Activated CD4-positive, alpha-beta T cell treated with anti-CD3 and anti-CD28 coated beads, Interleukin-2, amount 50 U/mL, for 16 hours (primary cell): ENCODE measurements around the gene NUBPL.
A peak's percentile ranks its signal among the peaks of the same experiment; 100 is the strongest.
"Not testable (repeated sequence)": the region's sequence is repeated elsewhere in the genome, so short reads cannot be mapped to it uniquely, and the experiment has no call there.

Experiments used
- DNase-seq: peaks from one replicate; pipeline ENCODE4 v3.0.0-alpha.2; 2020

Gene NUBPL

DNA sequence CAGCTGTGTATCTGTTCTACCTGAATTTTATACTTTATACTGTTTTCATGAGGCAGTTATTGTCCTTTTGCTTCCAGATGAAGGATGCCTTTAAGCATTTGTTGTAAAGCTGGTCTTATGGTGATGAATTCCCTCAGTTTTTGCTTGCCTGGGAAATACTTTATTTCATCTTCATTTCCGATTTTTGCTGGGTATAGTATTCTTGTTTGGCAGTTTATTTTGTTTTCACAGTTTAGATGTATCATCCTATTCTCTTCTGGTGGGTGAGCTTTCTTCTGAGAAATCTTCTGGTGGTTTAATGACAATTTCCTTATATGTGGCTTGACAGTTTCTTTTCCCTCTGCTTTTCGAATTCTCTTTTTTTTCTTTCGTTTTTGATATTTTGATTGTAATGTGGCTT is 188.1 kb downstream of the NUBPL start:
- DNase-seq: no peak

DNA sequence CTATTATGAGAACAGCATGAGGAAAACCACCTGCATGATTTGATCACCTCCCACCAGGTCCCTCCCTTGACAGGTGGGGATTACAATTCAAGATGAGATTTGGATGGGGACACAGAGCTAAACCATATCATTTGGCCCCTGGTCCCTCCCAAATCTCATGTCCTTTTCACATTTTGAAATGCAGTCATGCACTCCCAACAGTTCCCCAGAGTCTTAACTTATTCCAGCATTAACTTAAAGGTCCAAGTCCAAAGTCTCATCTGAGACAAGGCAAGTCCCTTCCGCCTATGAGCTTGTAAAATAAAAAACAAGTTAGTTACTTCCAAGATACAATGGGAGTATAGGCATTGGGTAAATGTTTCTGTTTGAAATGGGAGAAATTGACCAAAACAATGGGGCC is 189.8 kb downstream of the NUBPL start:
- DNase-seq: not testable (repeated sequence)

DNA sequence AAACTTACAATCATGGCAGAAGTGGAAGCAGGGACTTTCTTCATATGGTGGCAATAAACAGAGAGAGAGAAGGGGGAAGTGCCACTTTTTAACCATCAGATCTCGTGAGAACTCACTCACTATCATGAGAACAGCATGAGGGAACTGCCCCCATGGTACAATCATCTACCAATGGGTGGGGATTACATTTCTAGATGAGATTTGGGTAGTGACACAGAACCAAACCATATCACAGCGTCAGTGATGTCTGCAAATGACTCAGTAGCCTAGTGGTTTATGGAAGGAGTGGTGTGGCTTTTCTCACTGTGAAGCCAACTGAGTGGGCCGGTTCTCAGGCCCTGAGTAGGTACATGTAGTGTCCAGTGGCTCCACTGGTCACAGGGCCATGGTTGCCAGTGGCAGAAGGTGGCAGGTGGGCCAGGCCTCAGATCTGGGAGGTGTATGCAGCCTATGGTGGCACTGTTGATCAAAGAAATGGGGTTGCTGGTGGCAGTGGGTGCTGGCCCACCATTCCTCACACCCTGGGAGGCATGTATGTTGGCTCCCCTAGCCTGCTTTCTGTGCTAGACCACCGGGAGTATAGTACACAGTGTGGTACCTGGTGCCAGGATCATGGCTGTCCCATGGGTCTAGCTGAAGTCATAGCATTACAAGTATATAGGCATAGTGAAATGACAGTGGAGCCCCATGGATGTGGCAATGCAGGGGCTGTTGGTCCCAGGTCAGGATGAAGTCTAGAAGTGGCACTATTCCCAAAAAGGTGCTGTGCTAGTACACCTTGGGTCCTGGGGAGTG is 191.9 kb downstream of the NUBPL start:
- DNase-seq: peak; percentile 41

DNA sequence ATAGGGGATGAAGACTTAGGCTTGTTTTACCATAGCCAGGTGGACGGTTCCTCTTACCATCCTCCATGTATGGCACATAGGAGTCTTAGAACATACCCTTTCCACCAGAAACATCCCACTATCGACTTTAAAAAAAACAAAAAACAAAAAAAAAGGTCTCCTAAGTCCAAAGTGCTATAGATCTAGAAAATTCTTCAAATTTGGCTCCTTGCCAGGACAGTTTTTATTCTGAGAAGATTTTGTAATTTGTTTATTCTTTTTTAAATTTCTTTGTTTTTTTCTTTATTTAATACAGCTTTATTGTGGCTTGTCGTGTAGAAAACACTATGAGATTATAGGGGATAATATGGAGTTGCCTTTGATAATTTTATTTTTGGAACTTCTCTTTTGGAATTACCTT is 197.7 kb downstream of the NUBPL start:
- no peak for DNase-seq

DNA sequence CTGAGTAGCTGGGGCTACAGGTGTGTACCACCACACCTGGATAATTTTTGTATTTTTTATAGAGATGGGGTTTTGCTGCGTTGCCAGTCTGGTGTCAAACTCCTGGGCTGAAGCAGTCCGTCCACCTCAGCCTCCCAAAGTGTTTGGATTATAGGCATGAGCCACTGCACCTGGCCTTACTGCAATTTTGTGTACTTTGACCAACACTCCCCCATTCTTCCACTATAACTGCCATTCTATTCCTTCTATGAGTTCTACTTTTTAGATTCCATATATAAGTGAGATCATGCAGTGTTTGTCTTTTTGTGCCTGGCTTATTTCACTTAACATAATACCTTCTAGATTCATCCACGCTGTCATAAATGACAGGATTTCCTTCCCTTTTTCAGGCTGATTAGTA is 199.1 kb downstream of the NUBPL start:
- DNase-seq: no peak

DNA sequence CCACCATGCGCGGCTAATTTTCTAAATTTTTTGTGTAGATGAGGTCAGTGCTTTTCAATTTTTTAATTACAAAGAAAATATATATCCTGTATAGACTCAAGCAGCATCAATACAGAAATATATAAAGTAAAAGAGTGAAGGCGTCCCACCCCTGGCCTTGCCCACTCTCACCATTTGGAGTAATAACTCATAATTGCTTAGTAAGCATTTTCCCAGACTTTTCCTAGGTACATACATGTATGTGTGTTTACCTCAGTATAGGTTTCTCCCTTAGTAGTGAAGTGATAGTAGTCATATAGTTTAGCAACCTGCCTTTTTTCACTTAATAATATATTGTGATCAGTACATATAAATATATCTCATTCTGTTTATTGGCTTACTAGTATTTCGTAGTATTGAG is 200.1 kb downstream of the NUBPL start:
- no peak for DNase-seq

DNA sequence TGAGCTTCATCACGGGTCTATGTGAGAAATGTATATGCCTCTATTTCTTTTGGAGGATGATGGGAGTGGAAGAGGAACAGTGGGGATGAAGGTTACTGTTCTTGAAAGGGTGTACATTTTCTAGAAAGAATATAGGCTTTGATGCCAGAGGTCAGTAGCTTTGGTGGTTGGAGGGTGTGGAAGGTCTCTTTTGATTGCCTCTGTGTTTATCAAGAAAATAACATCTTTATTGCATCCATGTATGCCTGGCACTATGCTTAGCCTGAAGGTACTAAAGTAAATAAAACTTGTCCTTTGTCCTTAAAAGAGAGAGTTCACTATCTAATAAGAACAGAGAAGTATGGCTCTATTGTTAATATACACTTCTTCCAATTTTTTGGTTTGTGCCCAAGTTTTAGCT is 201.8 kb downstream of the NUBPL start:
- no peak for DNase-seq

DNA sequence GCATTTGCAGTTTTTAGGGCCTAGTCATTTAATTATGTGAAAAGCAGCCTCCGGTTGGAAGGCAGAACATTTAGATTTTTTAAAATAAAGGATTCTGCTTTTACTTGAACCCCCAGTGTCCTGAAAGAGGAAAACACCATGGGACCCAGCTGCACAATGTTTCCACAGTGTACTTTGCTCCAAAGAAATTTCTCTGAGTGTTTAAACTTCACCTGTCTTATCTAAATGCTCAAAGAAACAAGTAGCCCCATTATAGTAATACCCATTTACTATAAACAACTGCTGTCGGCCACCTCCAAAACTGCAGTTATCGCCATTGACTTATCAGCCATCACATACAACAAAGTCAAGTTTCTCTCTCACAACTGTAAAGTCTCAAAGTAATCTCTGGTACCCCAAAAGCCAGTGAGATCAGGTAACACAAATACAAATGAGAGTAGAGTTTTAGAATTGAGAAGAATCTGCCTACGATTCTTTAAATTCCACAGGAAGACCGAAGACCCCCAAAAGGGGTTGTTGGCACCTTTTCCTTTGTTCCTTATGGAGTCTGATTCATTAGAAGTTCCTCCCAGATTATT is 205.2 kb downstream of the NUBPL start:
- no peak for DNase-seq

DNA sequence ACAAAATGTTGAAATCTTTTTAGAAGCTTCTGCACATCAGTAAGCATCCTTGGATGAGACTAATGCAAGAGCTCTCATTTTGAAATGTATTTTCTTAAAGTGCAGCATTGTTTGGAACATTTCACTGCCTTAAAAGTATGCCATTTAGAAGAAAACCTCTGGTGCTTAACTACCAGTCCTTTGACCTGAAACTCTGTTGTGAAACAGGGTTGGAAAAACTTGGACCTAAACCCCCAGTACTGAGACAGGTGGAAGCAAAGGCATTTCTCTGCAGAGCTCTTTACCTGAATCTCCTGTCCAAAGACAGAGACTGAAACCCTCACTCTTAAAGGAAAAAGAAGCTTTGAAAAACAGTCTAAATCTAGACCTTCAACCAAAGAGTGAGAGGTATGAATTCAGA is 207.2 kb downstream of the NUBPL start:
- no peak for DNase-seq

DNA sequence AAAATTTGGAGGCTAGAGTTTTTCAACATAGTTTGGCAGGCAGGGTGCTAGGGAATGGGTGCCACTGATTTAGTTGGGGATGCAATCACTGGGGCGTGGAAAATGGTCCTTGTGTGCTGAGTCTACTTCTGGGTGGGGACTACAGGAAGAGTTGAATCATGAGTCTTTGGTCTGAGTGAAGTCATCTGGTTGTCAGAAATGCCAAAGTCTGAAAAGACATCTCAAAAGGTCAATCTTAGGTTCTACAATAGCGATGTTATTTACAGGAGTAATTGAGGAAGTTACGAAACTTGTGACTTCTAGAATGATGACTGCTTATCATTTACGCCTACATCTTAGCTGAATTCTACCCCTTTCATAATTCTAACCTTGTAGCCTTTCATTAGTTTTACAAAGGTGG is 209.1 kb downstream of the NUBPL start:
- DNase-seq: no peak

DNA sequence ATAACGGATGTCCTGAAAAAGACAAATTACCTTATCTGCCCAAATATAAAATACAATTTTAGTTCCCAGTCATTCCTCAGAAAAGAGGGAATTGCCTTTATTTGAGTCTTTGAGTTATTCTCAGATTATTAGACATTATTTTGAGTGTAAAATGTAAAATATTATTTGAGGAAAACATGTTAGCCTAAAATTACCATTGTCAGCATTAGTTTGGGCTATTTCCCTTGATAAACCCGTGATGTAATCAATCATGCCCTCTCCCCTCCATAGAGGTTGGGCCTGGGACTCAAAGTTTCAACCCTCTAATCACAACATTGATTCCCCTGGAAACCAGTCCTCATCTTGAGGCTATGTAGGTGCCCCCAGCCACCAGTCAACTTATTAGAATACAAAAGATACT is 213.4 kb downstream of the NUBPL start:
- DNase-seq: no peak

DNA sequence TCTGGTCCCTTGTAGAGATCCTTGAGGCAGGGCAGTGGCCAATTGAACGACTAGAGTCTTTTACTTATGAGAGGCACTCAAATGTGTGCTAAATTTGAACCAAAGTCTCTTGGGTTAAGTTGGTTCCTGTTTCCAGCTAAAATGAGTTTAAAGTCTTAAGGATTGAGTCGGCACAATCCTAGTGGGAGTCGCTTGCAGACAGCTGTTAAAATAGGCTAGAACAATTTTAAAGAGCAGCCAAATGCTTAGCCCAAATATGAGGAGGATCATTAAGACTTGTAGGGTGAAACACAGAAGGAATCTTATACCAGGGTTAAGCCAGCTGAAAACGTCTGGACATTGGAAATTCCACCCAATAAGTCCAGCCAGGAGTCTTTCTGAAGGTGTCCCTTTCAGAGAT is 216.1 kb downstream of the NUBPL start:
- no peak for DNase-seq

DNA sequence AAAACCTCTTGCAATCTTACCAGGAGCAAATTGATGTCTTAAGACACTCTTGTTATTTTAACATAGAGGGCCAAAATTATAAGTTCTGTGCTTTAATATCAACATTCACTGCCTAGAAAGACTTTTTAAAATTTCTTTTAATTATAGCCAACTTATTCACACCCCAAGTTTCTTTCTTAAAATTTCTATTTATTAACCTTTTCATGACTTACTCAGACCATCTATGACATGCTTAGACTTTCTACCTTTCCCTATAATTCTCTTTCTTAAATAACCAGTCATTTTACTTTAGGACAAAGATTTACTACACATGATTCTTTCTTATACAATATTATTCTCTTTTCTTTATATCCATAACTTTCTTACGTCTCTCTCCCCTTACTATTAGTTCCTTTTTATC is 220.4 kb downstream of the NUBPL start:
- DNase-seq: no peak

DNA sequence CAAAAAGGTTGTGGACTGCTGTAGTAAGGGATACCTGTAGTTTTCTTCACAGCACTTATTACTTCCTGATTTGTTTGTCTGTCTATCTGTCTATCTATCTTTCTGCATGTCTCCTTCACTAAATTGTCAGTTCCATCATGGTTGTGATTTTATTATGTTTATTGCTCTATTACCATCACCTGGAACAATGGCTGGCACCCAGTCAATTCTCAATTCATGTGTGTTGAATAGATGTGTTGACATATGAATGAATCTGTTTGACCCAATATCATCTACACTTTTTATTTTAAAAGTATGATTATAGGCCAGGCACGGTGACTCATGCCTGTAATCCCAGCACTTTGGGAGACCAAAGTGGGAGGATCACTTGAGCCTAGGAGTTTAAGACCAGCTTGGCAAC is 224.4 kb downstream of the NUBPL start:
- DNase-seq: no peak

DNA sequence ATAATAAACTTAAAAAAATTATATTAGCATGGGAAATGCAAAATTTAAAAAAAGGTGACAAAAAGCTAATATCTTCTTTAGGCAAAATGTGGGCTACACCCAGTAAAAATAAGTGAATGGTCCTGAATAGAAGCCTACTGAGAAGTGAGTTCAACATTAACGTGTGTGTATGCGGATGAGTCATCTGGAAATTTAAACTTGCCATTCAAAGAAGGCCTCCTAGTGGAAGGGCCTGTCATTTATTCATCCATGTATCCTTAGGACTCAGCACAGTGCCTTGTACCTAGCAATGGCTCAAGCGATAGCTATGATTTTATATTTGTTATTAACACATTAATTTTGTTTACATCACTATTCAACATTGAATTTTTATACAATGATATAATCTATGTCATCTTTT is 226.2 kb downstream of the NUBPL start:
- DNase-seq: no peak

DNA sequence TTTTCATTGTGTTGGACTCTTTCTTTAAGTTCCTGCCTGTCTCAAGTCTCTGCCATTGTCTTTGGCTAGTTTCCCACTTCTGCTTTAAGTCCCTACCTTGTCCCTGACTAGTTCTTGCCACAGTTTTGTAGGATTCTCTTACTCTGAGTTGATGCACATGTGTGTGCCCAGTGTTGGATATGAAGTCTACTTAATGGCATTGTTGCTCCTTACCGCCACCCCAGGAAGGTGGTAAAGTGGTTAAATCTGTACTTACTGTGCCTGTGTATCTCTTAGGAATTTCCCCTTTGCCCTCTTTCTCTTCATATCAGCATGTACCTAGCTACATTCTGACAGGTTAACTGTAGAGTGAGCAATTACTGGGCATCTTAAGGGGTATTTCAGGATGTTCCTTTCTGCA is 227.1 kb downstream of the NUBPL start:
- DNase-seq: no peak

DNA sequence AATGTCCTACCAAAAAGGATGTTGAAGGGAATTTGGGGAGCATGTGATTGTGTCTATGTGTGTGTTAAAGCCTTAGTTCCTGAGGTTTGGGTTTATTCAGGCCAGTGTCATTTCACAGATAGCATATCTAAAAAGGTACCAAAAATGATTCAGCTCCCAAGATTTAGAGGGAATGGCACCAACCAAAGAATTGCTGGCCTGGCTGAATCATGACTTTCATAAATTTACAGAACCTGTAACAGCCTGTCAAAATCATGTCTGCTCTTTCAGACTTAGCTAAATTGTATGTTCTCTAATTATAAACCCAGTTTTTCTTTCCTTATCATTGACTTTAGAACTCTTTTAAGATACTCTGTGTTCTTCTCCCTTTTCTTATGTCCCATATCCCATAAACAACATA is 231.5 kb downstream of the NUBPL start:
- DNase-seq: no peak

DNA sequence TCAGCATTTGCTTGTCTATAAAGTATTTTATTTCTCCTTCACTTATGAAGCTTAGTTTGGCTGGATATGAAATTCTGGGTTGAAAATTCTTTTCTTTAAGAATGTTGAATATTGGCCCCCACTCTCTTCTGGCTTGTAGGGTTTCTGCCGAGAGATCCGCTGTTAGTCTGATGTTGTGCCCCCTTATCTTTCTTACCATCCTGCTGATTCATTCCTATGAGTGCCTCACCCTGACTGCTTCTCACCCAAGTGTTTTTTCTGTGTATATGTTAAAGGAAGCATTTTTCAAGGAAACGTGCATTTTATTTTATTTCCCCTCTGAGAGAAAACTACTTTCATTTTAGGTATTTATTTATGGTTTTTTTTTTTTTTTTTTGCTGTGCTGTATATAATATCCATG is 236.7 kb downstream of the NUBPL start:
- not testable (repeated sequence) for DNase-seq

DNA sequence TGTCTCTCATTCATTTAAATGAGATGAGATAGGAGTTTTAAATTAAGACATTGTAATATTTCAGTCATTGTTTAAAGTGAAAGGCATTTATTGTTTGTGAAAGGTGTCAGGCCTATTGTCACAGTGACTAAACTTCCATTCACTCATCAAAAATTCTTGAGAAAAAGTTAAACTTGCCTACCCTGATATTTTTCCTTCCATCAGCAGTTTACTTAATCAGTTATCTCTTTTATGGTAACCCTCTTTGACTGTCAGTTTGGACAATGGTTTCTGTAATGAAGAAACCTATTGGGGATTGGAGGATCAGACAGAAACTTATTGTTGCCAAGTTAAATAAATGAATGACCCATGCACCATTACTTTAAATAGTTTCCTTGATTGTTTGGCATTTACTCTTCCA is 241.6 kb downstream of the NUBPL start:
- DNase-seq: no peak

DNA sequence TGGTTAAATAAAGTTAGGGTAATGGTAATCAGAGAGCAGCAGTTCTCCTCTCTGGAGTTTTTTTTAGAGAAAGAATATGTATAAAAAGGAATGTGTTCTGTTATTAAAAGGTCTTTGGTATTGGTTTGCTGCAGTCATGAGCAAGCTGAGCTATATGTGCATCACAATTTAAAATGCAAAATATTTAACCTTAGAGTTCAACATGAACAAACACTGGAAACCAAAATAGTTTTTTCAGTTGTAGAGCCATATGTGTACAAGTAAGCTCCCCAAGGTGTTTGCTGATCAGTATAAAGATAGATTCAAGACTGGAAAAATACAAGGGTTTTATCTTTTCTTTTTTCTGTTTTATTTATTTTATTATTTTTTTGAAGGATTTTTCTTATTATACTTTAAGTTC is 245.0 kb downstream of the NUBPL start:
- DNase-seq: no peak

DNA sequence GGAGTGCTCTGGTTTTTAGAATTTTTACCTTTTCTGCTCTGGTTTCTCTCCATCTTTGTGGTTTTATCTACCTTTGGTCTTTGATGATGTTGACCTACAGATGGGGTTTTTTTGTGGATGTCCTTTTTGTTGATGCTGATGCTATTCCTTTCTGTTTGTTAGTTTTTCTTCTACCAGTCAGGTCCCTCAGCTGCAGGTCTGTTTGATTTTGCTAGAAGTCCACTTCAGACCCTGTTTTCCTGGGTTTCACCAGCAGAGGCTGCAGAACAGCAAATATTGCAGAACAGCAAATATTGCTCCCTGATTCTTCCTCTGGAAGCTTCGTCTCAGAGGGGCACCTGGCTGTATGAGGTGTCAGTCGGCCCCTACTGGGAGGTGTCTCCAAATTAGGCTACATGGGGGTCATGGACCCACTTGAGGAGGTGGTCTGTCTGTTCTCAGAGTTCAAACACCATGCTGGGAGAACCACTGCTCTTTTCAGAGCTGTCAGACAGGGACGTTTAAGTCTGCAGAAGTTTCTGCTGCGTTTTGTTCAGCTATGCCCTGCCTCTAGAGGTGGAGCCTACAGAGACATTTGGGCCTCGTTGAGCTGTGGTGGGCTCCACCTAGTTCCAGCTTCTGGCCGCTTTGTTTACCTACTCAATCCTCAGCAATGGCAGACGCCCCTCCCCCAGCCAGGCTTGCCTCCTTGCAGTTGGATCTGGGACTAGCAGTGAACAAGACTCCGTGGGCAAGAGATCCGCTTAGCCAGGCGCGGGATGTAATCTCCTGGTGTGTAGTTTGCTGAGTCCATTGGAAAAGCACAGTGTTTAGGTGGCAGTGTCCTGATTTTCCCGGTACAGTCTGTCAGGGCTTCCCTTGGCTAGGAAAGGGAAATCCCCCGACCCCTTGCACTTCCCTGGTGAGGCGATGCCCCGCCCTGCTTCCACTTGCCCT is 250.8 kb downstream of the NUBPL start:
- not testable (repeated sequence) for DNase-seq

DNA sequence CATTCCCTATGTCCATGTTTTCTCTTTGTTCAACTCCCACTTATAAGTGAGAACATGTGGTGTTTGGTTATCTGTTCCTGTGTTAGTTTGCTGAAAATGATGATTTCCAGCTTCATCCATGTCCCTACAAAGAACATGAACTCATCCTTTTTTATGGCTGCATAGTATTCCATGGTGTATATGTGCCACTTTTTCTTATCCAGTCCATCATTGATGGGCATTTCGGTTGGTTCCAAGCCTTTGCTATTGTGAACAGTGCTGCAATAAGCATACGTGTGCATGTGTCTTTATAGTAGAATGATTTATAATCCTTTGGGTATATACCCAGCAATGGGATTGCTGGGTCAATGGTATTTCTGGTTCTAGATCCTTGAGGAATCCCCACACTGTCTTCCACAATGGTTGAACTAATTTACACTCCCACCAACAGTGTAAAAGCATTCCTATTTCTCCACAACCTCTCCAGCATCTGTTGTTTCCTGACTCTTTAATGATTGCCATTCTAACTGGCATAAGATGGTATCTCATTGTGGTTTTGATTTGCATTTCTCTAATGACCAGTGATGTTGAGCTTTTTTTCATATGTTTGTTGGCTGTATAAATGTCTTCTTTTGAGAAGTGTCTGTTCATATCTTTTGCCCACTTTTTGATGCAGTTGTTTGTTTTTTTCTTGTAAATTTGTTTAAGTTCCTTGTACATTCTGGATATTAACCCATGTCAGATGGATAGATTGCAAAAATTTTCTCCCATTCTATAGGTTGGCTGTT is 252.7 kb downstream of the NUBPL start:
- DNase-seq: not testable (repeated sequence)

DNA sequence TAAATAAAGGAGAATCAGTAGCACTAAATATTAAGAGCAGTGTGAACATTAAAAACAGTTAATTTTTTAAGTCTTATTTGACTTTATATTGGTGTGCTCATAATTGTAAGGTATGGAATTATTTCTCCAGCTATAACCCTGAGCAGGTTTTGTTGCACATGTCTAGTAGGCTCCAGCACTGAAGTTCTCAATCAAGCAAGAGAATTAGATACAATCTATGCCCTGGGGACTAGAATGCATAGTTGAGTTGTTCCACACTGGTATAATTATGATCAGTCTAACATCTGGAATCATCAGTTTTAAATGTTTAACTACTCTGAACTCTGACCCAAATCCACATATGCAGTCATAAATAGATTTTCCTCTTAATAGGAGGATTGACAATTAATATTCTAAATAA is 258.1 kb downstream of the NUBPL start:
- no peak for DNase-seq
